Psoas muscle (tissue), 8 donors: ENCODE results near the gene BBS1. TPM values are rescaled to one million over a fixed set of nuclear protein-coding genes. Genes with fewer than 3 reads are reported as not detected.

Experiments used
- ATAC-seq, 4 donors: fragments of 200-7000 bp; cut with Tn5 transposase; one replicate each; pipeline ENCODE4 v1.9.1; 2020; ENCODE audit warnings: moderate library complexity in 3 of 4, mild to moderate bottlenecking in 2 of 4
- DNase-seq, 2 donors: peaks; one replicate each; pipeline ENCODE4 v3.0.0-alpha.2; 2020
- H3K27ac ChIP-seq: fragments of 200-600 bp; one replicate; pipeline ENCODE4 v1.8.0; 2022
- H3K27me3 ChIP-seq, 3 donors: fragments of 200-600 bp in 1 of 3; one replicate each; pipeline versions ENCODE4 v1.6.1 to v1.8.0; 2013 to 2022; ENCODE audit warnings: low read length in 2 of 3, mild to moderate bottlenecking in 2 of 3, moderate library complexity in 1 of 3; ENCODE audit not compliant: insufficient read depth in 3 of 3
- H3K36me3 ChIP-seq, 2 donors: fragments of 200-600 bp in 1 of 2; one replicate each; pipeline versions ENCODE4 v1.6.1 to v1.8.0; 2013 to 2022; ENCODE audit warnings: low read depth in 1 of 2, mild to moderate bottlenecking in 1 of 2, moderate library complexity in 1 of 2; ENCODE audit not compliant: insufficient read depth in 1 of 2
- H3K4me1 ChIP-seq: fragments of 200-600 bp; one replicate; pipeline ENCODE4 v1.8.0; 2022
- H3K4me3 ChIP-seq: fragments of 200-600 bp; one replicate; pipeline ENCODE4 v1.8.0; 2022; ENCODE audit warnings: mild to moderate bottlenecking
- H3K9me3 ChIP-seq: fragments of 200-600 bp; one replicate; pipeline ENCODE4 v1.8.0; 2022
- CTCF ChIP-seq: fragments of 200-600 bp; IDR thresholded peaks from one replicate; pipeline ENCODE4 v1.8.0; 2022; ENCODE audit warnings: antibody characterized with exemption
- WGBS, 3 donors: extraction: QIAGEN DNeasy Blood & Tissue Kit; methylation state at CpG; one replicate each; pipeline versions ENCODE4 v1.1.6 to v1.1.7; 2013; 5-methylcytosine and 5-hydroxymethylcytosine counted together
- intact Hi-C, 2 donors: fragments of 100-400 bp; cut with DNase I; formaldehyde crosslinking; loops; one replicate each; pipeline versions ENCODE4 v1.11.0 to v1.14.2; 2022
- polyA plus RNA-seq, 3 donors: library from polyadenylated mRNA; stranded (reverse); fragments of 200-250 nt; gene quantifications; one replicate each; pipeline ENCODE4 v1.2.3, GENCODE V29; 2013
- total RNA-seq, 4 donors: library from RNA; stranded (reverse); fragmentation: NEBNext Ultra II Directional in 2 of 4; extraction: Animal tissue kit (Norgen Biotek cat#: 25700) in 2 of 4; gene quantifications; one replicate each; pipeline versions ENCODE4 v1.2.1 to v1.2.4, GENCODE V29; 2021 to 2023
- donor health status: healthy with polysubstance abuse.
- donor health status: DM: no; HTN: no; CAD: no; lungs with moderate emphysema.
- donor health status: Bipolar disorder and iron deficiency.
- donor health status: healthy.
- donor health status: DM: yes; HTN: yes; CAD: no.
- donor health status: DM: no; HTN: no; CAD: no.
- donor health status: DM: no; HTN: no; CAD: no.
- donor health status: DM: yes; HTN: yes; CAD: no.

BBS1 gene
- total and polyA plus RNA-seq, 7 donors, result 4.4 to 15.3 (median 10.9) TPM

DNA sequence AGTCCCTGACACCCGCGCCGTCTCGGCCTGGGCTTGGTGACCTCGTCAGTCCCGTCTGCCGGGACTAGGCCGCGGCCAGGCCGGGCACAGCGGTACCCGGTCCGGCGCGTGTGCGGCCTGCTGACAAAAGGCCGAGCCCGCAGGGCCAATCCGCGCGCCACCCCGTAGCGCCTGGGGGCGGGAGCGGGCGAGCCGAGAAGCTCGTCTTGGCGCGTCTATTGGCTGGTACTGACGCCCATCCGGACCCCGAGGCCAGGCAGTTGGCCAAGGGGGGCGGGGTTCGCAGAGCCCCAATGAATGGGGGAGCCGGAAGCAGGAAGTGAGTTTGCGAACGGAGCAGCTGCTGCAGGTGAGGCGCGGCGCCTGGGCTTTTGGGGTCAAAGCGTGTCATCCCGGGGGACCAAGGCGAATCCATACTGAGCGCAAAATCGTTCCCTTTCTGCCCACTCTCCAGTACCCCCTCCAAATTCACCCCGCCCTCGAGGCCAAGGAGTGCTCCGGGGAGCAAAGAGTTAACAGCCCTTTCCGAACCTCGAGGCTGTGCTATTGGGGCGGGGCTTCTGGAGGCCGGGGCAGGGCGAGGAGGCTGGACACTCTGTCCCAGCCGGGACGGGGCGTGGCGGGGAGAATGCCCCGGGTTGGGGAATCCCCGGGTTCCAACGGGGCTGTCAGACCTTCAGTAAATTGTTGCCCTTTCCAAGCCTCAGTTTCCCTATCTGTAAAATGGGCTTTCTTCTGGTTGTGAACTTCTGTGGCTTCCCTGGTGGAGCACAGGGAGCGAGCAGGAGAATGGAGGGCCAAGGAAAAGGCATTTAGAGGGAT is 30.1 kb upstream of the BBS1 start, which contains the start of gene DPP3:
Gene DPP3, plus strand, starts transcription at position 318 of the 822 bp plus-strand sequence. CDS start 1,767 bp downstream, outside the sequence.
- H3K4me3 ChIP-seq, result peak within 1 kb of the TSS; percentile 96
- no peaks in the 10 kb centered on the region for H3K27me3 ChIP-seq
- no peaks in the 10 kb centered on the region for H3K9me3 ChIP-seq
- peak within 1 kb of the TSS; percentile 95 for H3K27ac ChIP-seq
- peaks cover under 1 to 38% of the 10 kb centered on the region in 2 donors for H3K36me3 ChIP-seq
- TF ChIP-seq CTCF, result no peak
- DNase-seq (peak; percentile 99), ATAC-seq (peak; percentile 90 to 97 (median 94))
- WGBS, 3 donors, result 1% methylated on average over 57 to 62 of the region's 62 CpGs
- peaks cover 24% of the 10 kb centered on the region for H3K4me1 ChIP-seq
- intact Hi-C loops, result loop anchor here in 1 of 2 donors (1.0 kb wide), 1 partner anchor 42 kb away; the partner anchor contains the start of gene MRPL11

DNA sequence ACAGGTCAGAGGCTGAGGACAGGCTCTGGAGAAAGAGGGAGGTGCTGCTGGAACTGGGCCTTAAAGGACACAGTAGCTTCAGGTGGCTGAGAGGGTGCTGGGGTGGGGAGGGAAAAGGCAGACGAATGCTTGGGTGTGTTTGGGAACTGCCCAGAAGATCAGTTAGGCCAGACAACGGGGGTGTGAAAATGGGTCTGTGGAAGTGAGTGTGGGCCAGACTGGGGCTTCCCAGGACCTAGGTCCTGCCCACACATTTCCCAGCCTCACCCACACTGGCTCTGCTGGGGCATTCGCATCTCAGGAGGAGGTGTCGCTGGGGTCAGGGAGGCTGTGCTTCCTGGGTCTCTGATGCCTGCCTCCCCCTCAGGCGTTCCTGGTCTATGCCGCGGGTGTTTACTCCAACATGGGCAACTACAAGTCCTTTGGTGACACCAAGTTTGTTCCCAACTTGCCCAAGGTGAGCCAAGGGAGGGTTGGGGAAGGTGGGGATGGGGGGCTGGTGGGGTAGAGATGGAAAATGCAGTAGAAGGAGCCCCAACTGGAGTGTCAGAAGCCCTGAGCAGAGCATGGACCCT is 25.5 kb upstream of the BBS1 start:
- no peak for ATAC-seq
- Histone ChIP-seq H3K4me3 (no peak overlapping the region), H3K9me3 (no peaks in the 10 kb centered on the region), H3K27me3 (no peaks in the 10 kb centered on the region), H3K36me3 (peaks cover 0 to 73% of the 10 kb centered on the region in 2 donors), H3K27ac (no peak overlapping the region), H3K4me1 (peaks cover 15% of the 10 kb centered on the region)
- no peak for TF ChIP-seq CTCF
- DNase-seq, result peak in 1 of 2 donors; percentile 15
- 76 to 87% (median 83%) methylated on average over 7 of the region's 7 CpGs for WGBS, 3 donors
- intact Hi-C loops, result no loop called here

DNA sequence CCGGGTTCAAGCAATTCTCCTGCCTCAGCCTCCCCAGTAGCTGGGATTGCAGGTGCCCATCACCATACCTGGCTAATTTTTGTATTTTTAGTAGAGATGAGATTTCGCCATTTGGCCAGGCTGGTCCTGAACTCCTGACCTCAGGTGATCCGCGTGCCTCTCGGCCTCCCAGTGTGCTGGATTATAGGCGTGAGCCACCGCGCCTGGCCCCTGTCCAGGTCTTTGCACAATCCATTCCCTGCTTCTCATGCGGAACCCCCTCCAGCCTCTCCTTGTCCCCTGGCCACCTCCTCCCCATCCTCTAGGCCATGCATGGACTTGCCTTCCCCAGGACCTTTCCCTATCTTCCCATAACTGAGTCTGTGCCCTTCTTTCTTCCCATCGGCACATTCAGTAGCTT is 21.5 kb upstream of the BBS1 start:
- WGBS, 3 donors, result 87 to 89% (median 88%) methylated on average over 9 to 10 of the region's 10 CpGs
- H3K4me3 ChIP-seq, result no peak overlapping the region
- H3K27ac ChIP-seq, result no peak overlapping the region
- H3K9me3 ChIP-seq, result no peaks in the 10 kb centered on the region
- intact Hi-C loops, result no loop called here
- DNase-seq (peak in 1 of 2 donors; percentile 39), ATAC-seq (no peak)
- no peaks in the 10 kb centered on the region for H3K27me3 ChIP-seq
- no peak for TF ChIP-seq CTCF
- peaks cover 5 to 93% of the 10 kb centered on the region in 2 donors for H3K36me3 ChIP-seq
- H3K4me1 ChIP-seq, result no peaks in the 10 kb centered on the region

DNA sequence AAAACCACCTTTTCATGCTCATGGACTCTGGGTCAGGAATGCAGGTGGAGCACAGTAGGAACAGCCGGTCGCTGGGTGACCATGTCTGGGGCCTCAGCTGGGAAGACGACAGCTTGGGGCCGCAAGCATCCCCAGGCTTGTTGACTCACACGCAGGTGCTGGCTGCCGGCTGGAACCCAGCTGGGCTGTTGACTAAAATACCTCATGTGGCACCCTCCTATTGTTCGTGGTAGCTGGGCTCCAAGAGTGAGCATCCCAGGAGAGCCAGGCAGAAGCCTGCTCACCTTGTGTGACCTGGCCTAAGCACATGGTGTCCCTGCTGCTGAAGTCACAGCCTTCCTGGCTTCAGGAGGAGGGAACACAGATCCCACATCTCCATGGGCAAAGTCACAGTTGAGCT is 20.8 kb upstream of the BBS1 start:
- no peak for TF ChIP-seq CTCF
- H3K4me3 ChIP-seq, result no peak overlapping the region
- H3K27me3 ChIP-seq, result no peaks in the 10 kb centered on the region
- intact Hi-C loops, result no loop called here
- DNase-seq, result peak in 1 of 2 donors; percentile 43
- no peaks in the 10 kb centered on the region for H3K4me1 ChIP-seq
- no peak overlapping the region for H3K27ac ChIP-seq
- peaks cover 5 to 95% of the 10 kb centered on the region in 2 donors for H3K36me3 ChIP-seq
- WGBS, 3 donors, result 66 to 72% (median 70%) methylated on average over 7 of the region's 7 CpGs
- no peak for ATAC-seq
- H3K9me3 ChIP-seq, result no peaks in the 10 kb centered on the region
